Osteoblast (primary cell): ENCODE measurements around the gene SUGCT. TPM values are rescaled to one million over a fixed set of nuclear protein-coding genes. Genes with fewer than 3 reads are reported as not detected.

ENCODE experiments used
- DNase-seq: peaks from one replicate; pipeline ENCODE4 v3.0.0; 2011; ENCODE audit warnings: low spot score, mixed read lengths; ENCODE audit not compliant: insufficient read length; ENCODE audit errors: missing footprints
- H2AFZ ChIP-seq: 2 replicates; pipeline ENCODE4 v1.6.0; 2011; ENCODE audit warnings: mild to moderate bottlenecking, low read length
- H3K27ac ChIP-seq: 2 replicates; pipeline ENCODE4 v1.5.1; 2011; ENCODE audit warnings: mild to moderate bottlenecking, low read depth, low read length, moderate library complexity
- H3K27me3 ChIP-seq: 2 replicates; pipeline ENCODE4 v1.6.0; 2012; ENCODE audit warnings: mild to moderate bottlenecking, control low read depth, inconsistent platforms, low read length, moderate library complexity; ENCODE audit not compliant: insufficient read depth
- H3K36me3 ChIP-seq: 2 replicates; pipeline ENCODE4 v1.5.1; 2011; ENCODE audit warnings: mild to moderate bottlenecking, low read length, control low read depth, moderate library complexity; ENCODE audit not compliant: insufficient read depth
- H3K4me1 ChIP-seq: 2 replicates; pipeline ENCODE4 v1.5.1; 2011; ENCODE audit warnings: mild to moderate bottlenecking, low read length, control low read depth, moderate library complexity; ENCODE audit not compliant: insufficient read depth
- H3K4me2 ChIP-seq: 2 replicates; pipeline ENCODE4 v1.6.0; 2011; ENCODE audit warnings: mild to moderate bottlenecking, low read length; ENCODE audit not compliant: insufficient read depth
- H3K4me3 ChIP-seq: fragments of 200-600 bp; sonication (generic); 3 replicates; pipeline ENCODE4 v1.5.1; 2012; ENCODE audit warnings: mild to moderate bottlenecking, low read length, inconsistent platforms; ENCODE audit not compliant: insufficient read depth
- H3K79me2 ChIP-seq: 2 replicates; pipeline ENCODE4 v1.6.0; 2012; ENCODE audit warnings: mild to moderate bottlenecking, low read length, control low read depth, inconsistent platforms; ENCODE audit not compliant: insufficient read depth
- H3K9me3 ChIP-seq: 2 replicates; pipeline ENCODE4 v1.5.1; 2011; ENCODE audit warnings: low read depth, low read length, control low read depth
- H4K20me1 ChIP-seq: 2 replicates; pipeline ENCODE4 v1.6.0; 2012; ENCODE audit warnings: mild to moderate bottlenecking, low read length, control low read depth; ENCODE audit not compliant: insufficient read depth
- total RNA-seq: library from RNA; depleted of rRNA; stranded (reverse); fragments of >200 nt; gene quantifications from 2 replicates; pipeline ENCODE4 v1.2.3, GENCODE V29; 2012
- TF ChIP-seq, protein P1 (sequence below): IDR thresholded peaks from 2 replicates; pipeline ENCODE4 v1.5.1; 2011; ENCODE audit warnings: mild to moderate bottlenecking, low read depth, low read length, moderate library complexity; ENCODE audit errors: extremely low read depth

Gene SUGCT
- total RNA-seq, 1 donor, result 21.7 TPM

DNA sequence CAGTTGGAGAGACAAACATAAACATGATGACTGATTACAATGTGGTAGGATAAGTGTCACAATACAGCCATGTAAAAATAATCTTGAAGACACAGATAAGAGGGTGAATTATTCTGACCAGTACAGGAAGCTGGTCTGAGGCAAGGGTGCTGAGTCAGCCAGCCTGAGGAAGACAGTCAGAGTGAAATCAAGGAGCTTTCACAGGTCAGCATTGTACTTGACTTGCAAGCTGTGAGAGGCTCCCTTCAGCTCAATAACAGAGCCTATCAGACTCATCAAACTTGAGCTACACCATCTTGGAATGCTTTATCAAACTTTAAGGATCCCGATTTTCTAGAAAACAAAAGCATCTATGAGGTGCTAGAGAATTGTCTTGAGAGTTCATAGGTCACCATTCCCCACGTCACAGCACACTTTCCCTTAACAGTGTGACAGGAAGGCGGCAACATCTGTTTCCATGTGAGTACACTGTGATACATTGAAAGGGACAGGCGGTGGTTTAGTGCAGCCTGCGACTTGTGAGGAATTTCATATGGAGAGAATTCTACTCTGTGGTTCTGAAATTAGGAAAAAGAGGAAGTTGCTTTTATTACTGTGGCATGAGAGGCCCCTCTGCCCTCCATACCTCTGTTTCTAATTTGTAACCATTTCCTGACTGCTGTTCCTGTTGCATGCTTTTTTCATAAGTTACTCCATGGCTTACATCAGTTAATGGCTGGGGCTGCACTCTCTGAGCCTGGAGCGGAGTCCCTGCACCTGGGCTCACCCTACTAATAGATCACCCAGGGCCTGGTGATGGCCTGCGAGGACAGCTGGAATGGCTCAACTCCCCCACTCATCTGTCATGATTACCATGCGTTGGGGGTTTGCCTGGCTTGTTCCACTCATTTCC is 417.1 kb downstream of the SUGCT start:
- peak; percentile 67 for DNase-seq
- H3K36me3 ChIP-seq, result no peaks in the 10 kb centered on the region
- peak overlapping the region; percentile 47 for H3K27ac ChIP-seq
- H3K4me2 ChIP-seq, result peak overlapping the region; percentile 10
- no peak overlapping the region for H2AFZ ChIP-seq
- H4K20me1 ChIP-seq, result no peaks in the 10 kb centered on the region
- no peaks in the 10 kb centered on the region for H3K27me3 ChIP-seq
- peaks cover 15% of the 10 kb centered on the region for H3K4me1 ChIP-seq
- TF ChIP-seq, protein P1, sequence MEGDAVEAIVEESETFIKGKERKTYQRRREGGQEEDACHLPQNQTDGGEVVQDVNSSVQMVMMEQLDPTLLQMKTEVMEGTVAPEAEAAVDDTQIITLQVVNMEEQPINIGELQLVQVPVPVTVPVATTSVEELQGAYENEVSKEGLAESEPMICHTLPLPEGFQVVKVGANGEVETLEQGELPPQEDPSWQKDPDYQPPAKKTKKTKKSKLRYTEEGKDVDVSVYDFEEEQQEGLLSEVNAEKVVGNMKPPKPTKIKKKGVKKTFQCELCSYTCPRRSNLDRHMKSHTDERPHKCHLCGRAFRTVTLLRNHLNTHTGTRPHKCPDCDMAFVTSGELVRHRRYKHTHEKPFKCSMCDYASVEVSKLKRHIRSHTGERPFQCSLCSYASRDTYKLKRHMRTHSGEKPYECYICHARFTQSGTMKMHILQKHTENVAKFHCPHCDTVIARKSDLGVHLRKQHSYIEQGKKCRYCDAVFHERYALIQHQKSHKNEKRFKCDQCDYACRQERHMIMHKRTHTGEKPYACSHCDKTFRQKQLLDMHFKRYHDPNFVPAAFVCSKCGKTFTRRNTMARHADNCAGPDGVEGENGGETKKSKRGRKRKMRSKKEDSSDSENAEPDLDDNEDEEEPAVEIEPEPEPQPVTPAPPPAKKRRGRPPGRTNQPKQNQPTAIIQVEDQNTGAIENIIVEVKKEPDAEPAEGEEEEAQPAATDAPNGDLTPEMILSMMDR, result no peak
- H3K79me2 ChIP-seq, result no peaks in the 10 kb centered on the region
- no peak overlapping the region for H3K4me3 ChIP-seq
- no peaks in the 10 kb centered on the region for H3K9me3 ChIP-seq

- H3K36me3 ChIP-seq, result no peaks in the 10 kb centered on the region
- no peak overlapping the region for H2AFZ ChIP-seq
- TF ChIP-seq, protein P1, result no peak
- no peaks in the 10 kb centered on the region for H3K4me1 ChIP-seq
- no peak overlapping the region for H3K4me2 ChIP-seq
- H4K20me1 ChIP-seq, result no peaks in the 10 kb centered on the region
- no peaks in the 10 kb centered on the region for H3K27me3 ChIP-seq
- no peak overlapping the region for H3K27ac ChIP-seq
- no peaks in the 10 kb centered on the region for H3K79me2 ChIP-seq
- no peak for DNase-seq
- no peak overlapping the region for H3K4me3 ChIP-seq
- no peaks in the 10 kb centered on the region for H3K9me3 ChIP-seq
These were observed 425.9 kb downstream of the SUGCT start for GRCh38 chr7:40560672-40561071.

DNA sequence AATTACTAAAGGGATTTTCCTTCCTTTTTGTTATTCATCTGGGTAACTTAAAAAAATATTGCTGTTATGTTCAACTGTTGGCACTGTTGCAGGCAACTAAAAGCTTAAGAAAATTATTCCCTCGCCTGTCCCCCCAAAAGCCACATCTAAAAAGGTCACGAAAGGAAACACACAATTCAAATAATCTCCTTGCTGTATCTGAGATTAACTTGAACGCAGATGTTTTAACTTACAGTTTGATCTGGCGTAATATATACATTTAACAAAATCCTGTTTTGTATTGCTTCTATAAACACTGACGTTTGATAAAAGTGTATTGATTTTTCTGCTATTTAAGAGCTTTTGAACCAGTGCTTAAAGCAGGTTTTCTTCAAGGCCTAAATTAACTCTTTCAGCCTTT is 432.1 kb downstream of the SUGCT start:
- TF ChIP-seq, protein P1, result no peak
- Histone ChIP-seq H3K36me3 (no peaks in the 10 kb centered on the region), H3K9me3 (no peaks in the 10 kb centered on the region), H4K20me1 (no peaks in the 10 kb centered on the region), H3K27me3 (no peaks in the 10 kb centered on the region), H2AFZ (no peak overlapping the region), H3K4me1 (peaks cover 6% of the 10 kb centered on the region), H3K4me2 (no peak overlapping the region), H3K4me3 (no peak overlapping the region), H3K79me2 (no peaks in the 10 kb centered on the region), H3K27ac (no peak overlapping the region)
- DNase-seq, result no peak

- Histone ChIP-seq H2AFZ (no peak overlapping the region), H3K79me2 (no peaks in the 10 kb centered on the region)
These were observed 434.5 kb downstream of the SUGCT start for GRCh38 chr7:40569326-40569725.

More at GRCh38 chr7:40569326-40569725, 434.5 kb downstream of the SUGCT start:
- H3K27me3 ChIP-seq, result no peaks in the 10 kb centered on the region
- no peak overlapping the region for H3K4me2 ChIP-seq
- H3K9me3 ChIP-seq, result no peaks in the 10 kb centered on the region
- no peak for DNase-seq
- H3K4me1 ChIP-seq, result peaks cover 19% of the 10 kb centered on the region
- no peak overlapping the region for H3K27ac ChIP-seq
- no peak overlapping the region for H3K4me3 ChIP-seq
- H3K36me3 ChIP-seq, result no peaks in the 10 kb centered on the region
- H4K20me1 ChIP-seq, result no peaks in the 10 kb centered on the region
- TF ChIP-seq, protein P1, result no peak
